Liver (tissue), 2 donors: ENCODE measurements around the gene LILRA5.

Experiments
- CTCF ChIP-seq: fragments of 150-350 bp; IDR thresholded peaks from 2 replicates; pipeline ENCODE4 v1.5.1; 2017; ENCODE audit warnings: improper control_type of control experiment, low read depth, low read length; ENCODE audit not compliant: missing input control
- MAX ChIP-seq: IDR thresholded peaks from 2 replicates; pipeline ENCODE4 v1.6.1; 2016; ENCODE audit warnings: antibody characterized with exemption
- YY1 ChIP-seq: IDR thresholded peaks from 2 replicates; pipeline ENCODE4 v1.6.1; 2016; ENCODE audit warnings: antibody characterized with exemption, mild to moderate bottlenecking
- donor health status: healthy.

- TF ChIP-seq CTCF (peak; percentile 71), MAX (no peak), YY1 (no peak)
These were observed 46.8 kb downstream of the LILRA5 start for GRCh38 chr19:54266133-54266532.
